Subcutaneous adipose tissue (tissue), 4 donors: ENCODE results near the gene ZMYND15. TPM values are rescaled to one million over a fixed set of nuclear protein-coding genes. Genes with fewer than 3 reads are reported as not detected.

Experiments used
- total RNA-seq, 4 donors: library from RNA; depleted of rRNA; stranded (reverse); fragments of >200 nt; gene quantifications; one replicate each; pipeline ENCODE4 v1.1.0, GENCODE V29; 2016
- TF ChIP-seq, protein P1 (sequence below): fragments of 450-650 bp; IDR thresholded peaks from one replicate; pipeline ENCODE4 v1.5.1; 2016; ENCODE audit warnings: low read depth, mild to moderate bottlenecking, control low read depth, antibody characterized with exemption, moderate library complexity

The ZMYND15 gene
- total RNA-seq, 4 donors from 2014 or later: 0.65 to 4.6 (median 1.0) TPM

DNA sequence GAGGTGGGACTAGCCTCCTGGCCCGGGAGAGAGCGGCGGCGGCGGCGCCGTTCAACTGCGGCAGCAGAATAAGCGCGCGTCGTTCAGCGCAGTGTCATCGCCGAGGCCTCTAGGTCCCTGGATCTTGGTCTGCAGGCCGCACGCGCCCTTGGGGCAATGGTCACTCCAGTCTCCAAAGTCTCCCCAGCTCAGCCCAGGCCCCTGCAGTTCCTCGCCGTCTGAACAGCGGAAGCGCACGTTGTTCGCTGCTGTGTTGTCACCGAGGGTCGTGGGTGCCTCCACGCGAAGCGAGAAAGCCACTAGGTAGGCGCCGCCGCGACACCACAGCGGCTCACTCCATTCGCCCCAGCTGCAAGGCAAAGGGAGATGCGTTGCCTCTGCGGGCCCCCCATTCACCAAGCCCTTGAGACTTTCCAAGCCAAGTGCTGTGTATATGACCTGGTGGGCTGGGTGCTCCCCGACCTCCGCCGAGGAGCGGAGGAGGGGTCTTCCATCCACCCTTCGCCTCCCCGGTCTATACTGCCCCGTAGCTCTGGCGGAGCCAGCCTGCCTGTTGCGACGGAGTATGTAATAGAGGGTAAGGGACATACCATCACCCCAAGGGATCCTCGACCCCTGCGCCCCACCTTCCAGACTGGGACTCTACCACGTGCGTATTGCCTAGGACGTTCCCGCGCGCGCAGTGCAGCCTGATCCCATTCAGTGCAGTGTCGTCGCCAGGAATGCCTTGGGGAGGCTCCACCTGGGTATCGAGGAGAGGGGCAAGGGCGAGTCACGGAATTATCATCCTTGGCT is 45.9 kb downstream of the ZMYND15 start:
- TF ChIP-seq, protein P1, sequence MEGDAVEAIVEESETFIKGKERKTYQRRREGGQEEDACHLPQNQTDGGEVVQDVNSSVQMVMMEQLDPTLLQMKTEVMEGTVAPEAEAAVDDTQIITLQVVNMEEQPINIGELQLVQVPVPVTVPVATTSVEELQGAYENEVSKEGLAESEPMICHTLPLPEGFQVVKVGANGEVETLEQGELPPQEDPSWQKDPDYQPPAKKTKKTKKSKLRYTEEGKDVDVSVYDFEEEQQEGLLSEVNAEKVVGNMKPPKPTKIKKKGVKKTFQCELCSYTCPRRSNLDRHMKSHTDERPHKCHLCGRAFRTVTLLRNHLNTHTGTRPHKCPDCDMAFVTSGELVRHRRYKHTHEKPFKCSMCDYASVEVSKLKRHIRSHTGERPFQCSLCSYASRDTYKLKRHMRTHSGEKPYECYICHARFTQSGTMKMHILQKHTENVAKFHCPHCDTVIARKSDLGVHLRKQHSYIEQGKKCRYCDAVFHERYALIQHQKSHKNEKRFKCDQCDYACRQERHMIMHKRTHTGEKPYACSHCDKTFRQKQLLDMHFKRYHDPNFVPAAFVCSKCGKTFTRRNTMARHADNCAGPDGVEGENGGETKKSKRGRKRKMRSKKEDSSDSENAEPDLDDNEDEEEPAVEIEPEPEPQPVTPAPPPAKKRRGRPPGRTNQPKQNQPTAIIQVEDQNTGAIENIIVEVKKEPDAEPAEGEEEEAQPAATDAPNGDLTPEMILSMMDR: no peak

DNA sequence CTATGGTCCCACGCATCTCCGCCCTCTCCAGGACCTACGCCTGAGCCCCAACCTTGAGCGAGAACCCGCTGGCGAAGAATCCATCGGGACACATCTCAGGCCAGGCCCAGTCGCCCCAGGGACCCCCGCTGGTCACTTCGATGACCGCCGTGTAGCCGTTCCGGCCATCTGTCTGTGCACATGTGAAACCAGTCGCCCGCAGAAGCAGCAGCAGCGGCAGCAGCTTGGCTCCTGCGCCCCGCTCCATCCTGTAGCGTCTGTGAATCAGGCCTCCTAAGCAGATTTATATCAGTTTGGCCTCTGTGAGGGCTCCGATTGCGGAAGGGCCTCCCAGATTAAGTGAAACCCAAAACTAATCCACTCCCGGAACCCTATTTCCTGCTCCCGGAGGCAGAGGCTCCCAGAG is 46.5 kb downstream of the ZMYND15 start, which contains the start of gene VMO1:
VMO1 (minus strand) TSS at position 259 of the 406 bp plus-strand sequence; CDS start at position 247, 12 bp downstream.
- TF ChIP-seq, protein P1: no peak

DNA sequence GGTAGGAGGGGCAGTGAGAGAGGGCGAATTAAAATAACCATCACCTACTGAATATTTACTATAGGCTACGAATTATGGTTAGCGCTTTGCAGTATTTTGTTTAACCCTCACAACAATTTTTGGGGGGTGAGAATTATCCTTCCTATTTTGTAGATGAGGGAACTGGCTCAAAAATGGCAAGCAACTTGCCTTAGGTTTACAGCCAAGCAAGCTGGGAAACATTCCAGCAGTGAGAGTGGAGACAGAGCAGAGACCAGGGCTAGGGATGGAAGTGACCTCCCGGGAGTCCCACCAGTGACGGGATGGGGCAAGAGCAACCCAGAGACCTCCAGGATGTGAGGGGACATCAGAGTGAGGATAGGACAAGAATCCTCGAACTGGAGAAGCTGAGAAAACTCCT is 46.9 kb downstream of the ZMYND15 start:
- TF ChIP-seq, protein P1: no peak

DNA sequence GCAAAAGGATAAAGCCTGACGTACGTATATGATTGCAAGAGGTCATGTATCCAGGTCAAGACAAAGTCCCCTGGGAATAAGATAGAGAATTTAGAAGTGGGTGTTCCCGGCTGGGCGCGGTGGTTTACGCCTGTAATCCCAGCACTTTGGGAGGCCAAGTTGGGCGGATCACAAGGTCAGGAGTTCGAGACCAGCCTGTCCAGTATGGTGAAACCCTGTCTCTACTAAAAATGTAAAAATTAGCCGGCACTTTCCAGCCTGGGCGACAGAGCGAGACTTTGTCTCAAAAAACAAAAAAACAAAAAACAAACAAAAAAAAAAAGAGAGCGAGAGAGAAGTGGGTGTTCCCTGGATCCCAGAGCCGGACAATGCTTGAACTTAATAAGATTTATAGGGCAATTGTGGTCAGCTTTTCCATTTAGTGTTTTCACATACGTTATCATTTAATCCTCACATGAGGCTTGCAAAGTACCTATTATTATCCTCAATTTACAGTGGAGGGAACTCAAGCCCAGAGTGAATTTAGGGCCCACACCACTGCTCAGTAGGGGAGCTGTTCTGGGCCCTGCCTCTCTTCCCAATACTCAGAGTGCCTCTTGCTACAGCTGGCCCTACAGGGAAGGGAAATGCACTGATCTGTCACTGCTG is 48.6 kb downstream of the ZMYND15 start:
- TF ChIP-seq, protein P1: no peak

DNA sequence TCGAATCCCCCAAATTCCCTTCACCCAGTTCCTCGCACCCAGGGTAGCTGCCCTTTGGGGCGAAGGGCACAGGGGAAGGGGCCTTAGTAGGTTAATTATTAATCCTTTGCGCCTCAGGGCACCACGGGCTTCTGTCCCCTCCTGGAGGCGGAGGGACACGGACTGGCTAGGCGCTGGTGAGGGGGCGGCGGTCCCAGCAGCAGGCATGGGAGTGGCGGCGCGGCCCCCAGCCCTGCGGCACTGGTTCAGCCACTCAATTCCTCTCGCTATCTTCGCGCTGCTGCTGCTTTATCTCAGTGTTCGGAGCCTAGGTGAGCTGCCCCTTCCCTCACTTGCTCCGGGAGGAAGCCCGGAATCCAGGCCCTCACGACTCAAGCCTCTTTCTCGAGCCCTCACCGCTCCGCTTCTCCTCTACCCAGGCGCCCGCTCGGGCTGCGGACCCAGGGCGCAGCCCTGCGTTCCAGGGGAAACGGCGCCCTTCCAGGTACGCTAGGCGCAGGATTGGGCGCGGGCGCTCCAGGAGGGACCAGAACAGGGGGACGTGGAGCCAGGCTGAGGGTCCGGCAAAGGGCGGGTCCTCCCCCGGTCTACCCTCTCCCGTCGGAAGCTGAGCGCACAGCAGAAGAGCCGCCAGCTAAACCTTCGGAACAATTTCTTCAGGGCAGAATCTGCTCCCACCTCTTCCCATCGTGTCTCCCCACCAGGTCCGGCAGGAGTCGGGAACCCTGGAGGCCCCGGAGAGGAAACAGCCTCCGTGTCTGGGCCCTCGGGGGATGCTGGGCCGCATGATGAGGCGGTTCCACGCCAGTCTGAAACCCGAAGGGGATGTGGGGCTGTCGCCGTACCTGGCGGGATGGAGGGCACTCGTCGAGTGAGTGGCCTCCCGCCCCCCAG is 49.4 kb downstream of the ZMYND15 start, which contains the start of gene GLTPD2:
GLTPD2 (plus strand) TSS at position 158 of the 894 bp plus-strand sequence; CDS start at position 206, 48 bp downstream.
- TF ChIP-seq, protein P1: no peak

DNA sequence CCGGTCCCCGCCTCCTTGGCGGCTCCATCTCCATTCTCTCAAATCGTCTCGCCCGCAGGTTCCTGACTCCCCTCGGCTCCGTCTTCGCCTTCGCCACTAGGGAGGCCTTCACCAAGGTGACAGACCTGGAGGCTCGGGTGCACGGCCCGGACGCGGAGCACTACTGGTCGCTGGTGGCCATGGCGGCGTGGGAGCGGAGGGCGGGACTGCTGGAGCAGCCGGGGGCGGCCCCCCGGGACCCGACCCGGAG is 50.0 kb downstream of the ZMYND15 start:
- TF ChIP-seq, protein P1: no peak
